RWPE2 (cell line): ENCODE data around the gene CHML.

Source experiments
- ATAC-seq: fragments of 200-7000 bp; cut with Tn5 transposase; 3 replicates; pipeline ENCODE4 v1.9.1; 2021; ENCODE audit warnings: low read depth
- DNase-seq: peaks from one replicate; pipeline ENCODE4 v3.0.0-alpha.2; 2020; ENCODE audit warnings: low spot score
- H3K27ac ChIP-seq: fragments of 450-650 bp; 2 replicates; pipeline ENCODE4 v1.5.1; 2017; ENCODE audit warnings: mild to moderate bottlenecking; ENCODE audit not compliant: poor library complexity, severe bottlenecking
- H3K27me3 ChIP-seq: fragments of 250-450 bp; sonication (Bioruptor Pico); 2 replicates; pipeline ENCODE4 v1.5.1; 2021; ENCODE audit warnings: mild to moderate bottlenecking, moderate library complexity; ENCODE audit not compliant: insufficient read depth, poor library complexity, severe bottlenecking
- H3K36me3 ChIP-seq: fragments of 250-450 bp; sonication (Bioruptor Pico); 2 replicates; pipeline ENCODE4 v1.5.1; 2020; ENCODE audit warnings: low read depth, mild to moderate bottlenecking, moderate library complexity
- H3K4me1 ChIP-seq: fragments of 250-450 bp; sonication (Bioruptor Pico); 2 replicates; pipeline ENCODE4 v1.5.1; 2021; ENCODE audit warnings: mild to moderate bottlenecking, moderate library complexity; ENCODE audit not compliant: insufficient read depth, poor library complexity, severe bottlenecking
- H3K4me3 ChIP-seq: fragments of 250-450 bp; sonication (Bioruptor Pico); 2 replicates; pipeline ENCODE4 v1.5.1; 2021; ENCODE audit warnings: mild to moderate bottlenecking, moderate library complexity; ENCODE audit not compliant: severe bottlenecking
- H3K9me3 ChIP-seq: fragments of 250-450 bp; sonication (Bioruptor Pico); 2 replicates; pipeline ENCODE4 v1.5.1; 2021; ENCODE audit warnings: mild to moderate bottlenecking, moderate library complexity; ENCODE audit not compliant: severe bottlenecking
- CTCF ChIP-seq: fragments of 450-650 bp; IDR thresholded peaks from one replicate; pipeline ENCODE4 v1.5.1; 2017; ENCODE audit warnings: mild to moderate bottlenecking, moderate library complexity; ENCODE audit not compliant: poor library complexity, severe bottlenecking

The CHML gene

GRCh38 chr1:241591317-241591716 is 48.9 kb downstream of the CHML start:
- H3K4me3 ChIP-seq: no peak overlapping the region
- no peak for DNase-seq
- no peak for TF ChIP-seq CTCF
- H3K9me3 ChIP-seq: no peaks in the 10 kb centered on the region
- H3K4me1 ChIP-seq: peaks cover 33% of the 10 kb centered on the region
- peak overlapping the region; percentile 89 for H3K27ac ChIP-seq
- ATAC-seq: peak; percentile 56
- no peaks in the 10 kb centered on the region for H3K36me3 ChIP-seq
- no peaks in the 10 kb centered on the region for H3K27me3 ChIP-seq

- H3K27ac ChIP-seq: peak overlapping the region; percentile 89
- TF ChIP-seq CTCF: no peak
Observed at GRCh38 chr1:241590719-241591118, 49.5 kb downstream of the CHML start.

More at GRCh38 chr1:241590719-241591118, 49.5 kb downstream of the CHML start:
- no peaks in the 10 kb centered on the region for H3K9me3 ChIP-seq
- DNase-seq: no peak
- H3K4me1 ChIP-seq: peaks cover 33% of the 10 kb centered on the region
- H3K36me3 ChIP-seq: no peaks in the 10 kb centered on the region
- no peaks in the 10 kb centered on the region for H3K27me3 ChIP-seq
- no peak overlapping the region for H3K4me3 ChIP-seq
- no peak for ATAC-seq
